Upper lobe of left lung (tissue), 6 donors: Measurements from ENCODE around the gene AP4M1. TPM values are rescaled to one million over a fixed set of nuclear protein-coding genes. Genes with fewer than 3 reads are reported as not detected.

Experiments used
- ATAC-seq, 2 donors: fragments of 200-7000 bp; cut with Tn5 transposase; one replicate each; pipeline ENCODE4 v1.9.1; 2022; ENCODE audit warnings: mild to moderate bottlenecking in 2 of 2, moderate library complexity in 2 of 2; ENCODE audit not compliant: low FRiP score in 2 of 2
- DNase-seq, 2 donors: peaks; one replicate each; pipeline ENCODE4 v3.0.0-alpha.2; 2019 to 2020
- H3K27ac ChIP-seq, 4 donors: fragments of 200-600 bp; sonication (generic); one replicate each; pipeline ENCODE4 v1.5.1; 2016 to 2019
- H3K27me3 ChIP-seq, 4 donors: fragments of 200-600 bp; sonication (generic); one replicate each; pipeline ENCODE4 v1.5.1; 2017 to 2019
- H3K36me3 ChIP-seq, 4 donors: fragments of 200-600 bp; sonication (generic); one replicate each; pipeline ENCODE4 v1.5.1; 2016 to 2019
- H3K4me1 ChIP-seq, 4 donors: fragments of 200-600 bp; sonication (generic); one replicate each; pipeline ENCODE4 v1.5.1; 2018 to 2019
- H3K4me3 ChIP-seq, 4 donors: fragments of 200-600 bp; sonication (generic); one replicate each; pipeline ENCODE4 v1.5.1; 2017 to 2019; ENCODE audit warnings: mild to moderate bottlenecking in 2 of 4, moderate library complexity in 1 of 4
- H3K9me3 ChIP-seq, 4 donors: fragments of 200-600 bp; sonication (generic); one replicate each; pipeline ENCODE4 v1.5.1; 2018 to 2019
- CTCF ChIP-seq, 6 experiments: fragments of 450-650 bp in 4 of 6; fragments of 200-600 bp in 2 of 6; sonication (generic) in 2 of 6; IDR thresholded peaks; one replicate each; pipeline ENCODE4 v1.5.1; 2016 to 2019; ENCODE audit warnings: antibody characterized with exemption in 6 of 6
- EP300 ChIP-seq, 4 donors: sonication (generic); formaldehyde crosslinking; IDR thresholded peaks; one replicate each; pipeline ENCODE4 v1.5.1; 2017; ENCODE audit warnings: antibody characterized with exemption in 4 of 4, control low read depth in 2 of 4
- POLR2A ChIP-seq, 4 donors: fragments of 450-650 bp; IDR thresholded peaks; one replicate each; pipeline ENCODE4 v1.5.1; 2016 to 2017; ENCODE audit warnings: antibody characterized with exemption in 4 of 4, mild to moderate bottlenecking in 2 of 4
- POLR2AphosphoS5 ChIP-seq, 2 donors: sonication (generic); formaldehyde crosslinking; IDR thresholded peaks; one replicate each; pipeline ENCODE4 v1.5.1; 2017; ENCODE audit warnings: antibody characterized with exemption in 2 of 2
- WGBS, 2 donors: methylation state at CpG; one replicate each; pipeline ENCODE4 v1.1.5; 2017 to 2018; 5-methylcytosine and 5-hydroxymethylcytosine counted together
- total RNA-seq, 6 donors: library from RNA; depleted of rRNA in 4 of 6; stranded (reverse); fragments of >200 nt in 4 of 6; gene quantifications; one replicate each; pipeline versions ENCODE4 v1.1.0 to v1.2.1, GENCODE V29; 2016 to 2021
- donor health status: DM: no; HTN: no; CAD: no; lungs with moderate emphysema.
- donor health status: DM: no; HTN: yes; CAD: no; lungs with severe emphysema.

The AP4M1 gene
- total RNA-seq, 6 donors from 2014 or later, result 17.3 to 142 (median 19.4) TPM

- Histone ChIP-seq H3K27me3 (no peaks in the 10 kb centered on the region), H3K27ac (peak overlapping the region in 1 of 4 donors; percentile 7), H3K9me3 (no peaks in the 10 kb centered on the region), H3K36me3 (peaks cover 3 to 45% (median 36%) of the 10 kb centered on the region in 4 donors), H3K4me1 (peaks cover 13 to 51% (median 37%) of the 10 kb centered on the region in 4 donors), H3K4me3 (no peak overlapping the region)
- DNase-seq, result peak in 1 of 2 donors; percentile 68
- WGBS, 2 donors, result 59 to 83% methylated on average over 7 to 27 of the region's 30 CpGs
- TF ChIP-seq POLR2AphosphoS5 (IDR thresholded peaks at IDR 0.05) (no peak), CTCF (IDR thresholded peaks at IDR 0.05) (no peak), EP300 (IDR thresholded peaks at IDR 0.05) (no peak), POLR2A (IDR thresholded peaks at IDR 0.05) (no peak)
- no peak for ATAC-seq
These were observed 53.4 kb downstream of the AP4M1 start for GRCh38 chr7:100154651-100155491.

- Histone ChIP-seq H3K4me3 (no peak overlapping the region), H3K27ac (no peak overlapping the region), H3K27me3 (no peaks in the 10 kb centered on the region), H3K4me1 (peaks cover 10 to 43% (median 32%) of the 10 kb centered on the region in 4 donors), H3K9me3 (no peaks in the 10 kb centered on the region), H3K36me3 (peaks cover 3 to 45% (median 36%) of the 10 kb centered on the region in 4 donors)
- ATAC-seq (no peak), DNase-seq (peak in 1 of 2 donors; percentile 51)
- TF ChIP-seq EP300 (IDR thresholded peaks at IDR 0.05) (no peak), POLR2A (IDR thresholded peaks at IDR 0.05) (no peak), POLR2AphosphoS5 (IDR thresholded peaks at IDR 0.05) (no peak), CTCF (IDR thresholded peaks at IDR 0.05) (no peak)
- WGBS, 2 donors, result 89 to 90% methylated on average over 19 to 20 of the region's 20 CpGs
These were observed 54.3 kb downstream of the AP4M1 start for GRCh38 chr7:100155553-100156317.

- Histone ChIP-seq H3K4me1 (peaks cover 10 to 36% (median 31%) of the 10 kb centered on the region in 4 donors), H3K4me3 (peak overlapping the region in 1 of 4 donors; percentile 98), H3K9me3 (no peaks in the 10 kb centered on the region), H3K27ac (peak overlapping the region in 3 of 4 donors; percentile 6 to 89 (median 81)), H3K27me3 (no peaks in the 10 kb centered on the region), H3K36me3 (peaks cover 3 to 45% (median 36%) of the 10 kb centered on the region in 4 donors)
- DNase-seq (no peak), ATAC-seq (no peak)
- 81 to 86% methylated on average over 16 of the region's 16 CpGs for WGBS, 2 donors
- no peak for TF ChIP-seq POLR2A (IDR thresholded peaks at IDR 0.05)
- TF ChIP-seq CTCF (IDR thresholded peaks at IDR 0.05), result no peak
These were observed 55.1 kb downstream of the AP4M1 start for GRCh38 chr7:100156331-100157068.

- peak overlapping the region; percentile 6 to 92 (median 85) for H3K27ac ChIP-seq
- no peak for DNase-seq
- TF ChIP-seq EP300 (IDR thresholded peaks at IDR 0.05) (no peak), POLR2AphosphoS5 (IDR thresholded peaks at IDR 0.05) (no peak), CTCF (IDR thresholded peaks at IDR 0.05) (no peak)
These were observed 55.6 kb downstream of the AP4M1 start for GRCh38 chr7:100157069-100157333.

More at GRCh38 chr7:100157069-100157333, 55.6 kb downstream of the AP4M1 start:
- ATAC-seq, result no peak
- Histone ChIP-seq H3K9me3 (no peaks in the 10 kb centered on the region), H3K4me1 (peaks cover 10 to 36% (median 28%) of the 10 kb centered on the region in 4 donors), H3K4me3 (peak overlapping the region in 1 of 4 donors; percentile 98), H3K27me3 (no peaks in the 10 kb centered on the region), H3K36me3 (peaks cover 3 to 45% (median 36%) of the 10 kb centered on the region in 4 donors)
- WGBS, 2 donors, result 65 to 86% methylated on average over 5 of the region's 5 CpGs
